Ascending aorta (tissue), 2 donors: ENCODE data around the gene NTMT1. TPM values are rescaled to one million over a fixed set of nuclear protein-coding genes. Genes with fewer than 3 reads are reported as not detected.

Source experiments
- DNase-seq, 2 donors: peaks; one replicate each; pipeline ENCODE4 v3.0.0-alpha.2; 2019; ENCODE audit warnings: low spot score in 2 of 2
- H3K27ac ChIP-seq, 2 donors: fragments of 200-600 bp; sonication (generic); one replicate each; pipeline ENCODE4 v1.5.1; 2016 to 2017; ENCODE audit warnings: mild to moderate bottlenecking in 1 of 2
- H3K27me3 ChIP-seq: fragments of 200-600 bp; sonication (generic); one replicate; pipeline ENCODE4 v1.5.1; 2017
- H3K36me3 ChIP-seq, 2 donors: fragments of 200-600 bp; sonication (generic); one replicate each; pipeline ENCODE4 v1.5.1; 2016
- H3K4me1 ChIP-seq, 2 donors: fragments of 200-600 bp; sonication (generic); one replicate each; pipeline ENCODE4 v1.5.1; 2016 to 2017; ENCODE audit warnings: mild to moderate bottlenecking in 1 of 2
- H3K4me3 ChIP-seq, 2 donors: fragments of 200-600 bp; sonication (generic); one replicate each; pipeline ENCODE4 v1.5.1; 2016 to 2017; ENCODE audit warnings: mild to moderate bottlenecking in 1 of 2
- H3K9me3 ChIP-seq, 2 donors: fragments of 200-600 bp; sonication (generic); one replicate each; pipeline ENCODE4 v1.5.1; 2016
- intact Hi-C: fragments of 100-400 bp; cut with DNase I; formaldehyde crosslinking; loops from one replicate; pipeline ENCODE4 v1.15.1; 2023
- total RNA-seq: library from RNA; depleted of rRNA; stranded (reverse); fragments of >200 nt; gene quantifications from one replicate; pipeline ENCODE4 v1.1.0, GENCODE V29; 2016
- TF ChIP-seq, protein P1 (sequence below), 3 experiments: fragments of 200-600 bp in 2 of 3; fragments of 450-650 bp in 1 of 3; sonication (generic) in 2 of 3; IDR thresholded peaks; one replicate each; pipeline ENCODE4 v1.5.1; 2016 to 2019; ENCODE audit warnings: antibody characterized with exemption in 3 of 3, mild to moderate bottlenecking in 1 of 3, moderate library complexity in 1 of 3

NTMT1 gene
- total RNA-seq, 1 donor from 2014 or later = 6.9 TPM

DNA sequence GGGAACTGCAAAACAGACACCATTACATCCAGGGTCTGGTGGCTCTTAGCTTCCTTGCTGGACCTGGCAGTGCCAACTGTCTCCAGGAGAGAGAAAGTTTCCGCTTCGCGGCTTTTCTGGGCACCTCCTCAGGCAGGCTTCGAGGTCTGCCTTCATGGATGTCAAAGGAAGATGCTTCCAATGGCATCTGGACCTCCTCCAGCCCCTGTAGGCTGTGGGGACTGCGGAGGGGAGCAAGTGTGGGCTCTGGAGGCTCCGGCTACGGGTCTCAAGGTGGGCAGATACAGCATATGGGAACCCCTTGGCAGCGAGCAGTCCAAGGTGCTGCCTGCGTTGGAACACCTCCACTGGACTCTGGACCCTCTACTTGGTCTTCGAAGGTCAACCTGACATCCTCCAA is 11.0 kb upstream of the NTMT1 start:
- H3K27me3 ChIP-seq = no peaks in the 10 kb centered on the region
- TF ChIP-seq, protein P1, sequence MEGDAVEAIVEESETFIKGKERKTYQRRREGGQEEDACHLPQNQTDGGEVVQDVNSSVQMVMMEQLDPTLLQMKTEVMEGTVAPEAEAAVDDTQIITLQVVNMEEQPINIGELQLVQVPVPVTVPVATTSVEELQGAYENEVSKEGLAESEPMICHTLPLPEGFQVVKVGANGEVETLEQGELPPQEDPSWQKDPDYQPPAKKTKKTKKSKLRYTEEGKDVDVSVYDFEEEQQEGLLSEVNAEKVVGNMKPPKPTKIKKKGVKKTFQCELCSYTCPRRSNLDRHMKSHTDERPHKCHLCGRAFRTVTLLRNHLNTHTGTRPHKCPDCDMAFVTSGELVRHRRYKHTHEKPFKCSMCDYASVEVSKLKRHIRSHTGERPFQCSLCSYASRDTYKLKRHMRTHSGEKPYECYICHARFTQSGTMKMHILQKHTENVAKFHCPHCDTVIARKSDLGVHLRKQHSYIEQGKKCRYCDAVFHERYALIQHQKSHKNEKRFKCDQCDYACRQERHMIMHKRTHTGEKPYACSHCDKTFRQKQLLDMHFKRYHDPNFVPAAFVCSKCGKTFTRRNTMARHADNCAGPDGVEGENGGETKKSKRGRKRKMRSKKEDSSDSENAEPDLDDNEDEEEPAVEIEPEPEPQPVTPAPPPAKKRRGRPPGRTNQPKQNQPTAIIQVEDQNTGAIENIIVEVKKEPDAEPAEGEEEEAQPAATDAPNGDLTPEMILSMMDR (IDR thresholded peaks at IDR 0.05) = no peak
- no peak overlapping the region for H3K4me3 ChIP-seq
- intact Hi-C loops = loop anchor here (5.0 kb wide), 2 partner anchors 283 to 358 kb away; no protein-coding TSS in a partner anchor
- H3K9me3 ChIP-seq = no peaks in the 10 kb centered on the region
- no peak overlapping the region for H3K27ac ChIP-seq
- H3K36me3 ChIP-seq = no peaks in the 10 kb centered on the region
- no peak for DNase-seq
- H3K4me1 ChIP-seq = peaks cover under 1 to 23% of the 10 kb centered on the region in 2 donors

DNA sequence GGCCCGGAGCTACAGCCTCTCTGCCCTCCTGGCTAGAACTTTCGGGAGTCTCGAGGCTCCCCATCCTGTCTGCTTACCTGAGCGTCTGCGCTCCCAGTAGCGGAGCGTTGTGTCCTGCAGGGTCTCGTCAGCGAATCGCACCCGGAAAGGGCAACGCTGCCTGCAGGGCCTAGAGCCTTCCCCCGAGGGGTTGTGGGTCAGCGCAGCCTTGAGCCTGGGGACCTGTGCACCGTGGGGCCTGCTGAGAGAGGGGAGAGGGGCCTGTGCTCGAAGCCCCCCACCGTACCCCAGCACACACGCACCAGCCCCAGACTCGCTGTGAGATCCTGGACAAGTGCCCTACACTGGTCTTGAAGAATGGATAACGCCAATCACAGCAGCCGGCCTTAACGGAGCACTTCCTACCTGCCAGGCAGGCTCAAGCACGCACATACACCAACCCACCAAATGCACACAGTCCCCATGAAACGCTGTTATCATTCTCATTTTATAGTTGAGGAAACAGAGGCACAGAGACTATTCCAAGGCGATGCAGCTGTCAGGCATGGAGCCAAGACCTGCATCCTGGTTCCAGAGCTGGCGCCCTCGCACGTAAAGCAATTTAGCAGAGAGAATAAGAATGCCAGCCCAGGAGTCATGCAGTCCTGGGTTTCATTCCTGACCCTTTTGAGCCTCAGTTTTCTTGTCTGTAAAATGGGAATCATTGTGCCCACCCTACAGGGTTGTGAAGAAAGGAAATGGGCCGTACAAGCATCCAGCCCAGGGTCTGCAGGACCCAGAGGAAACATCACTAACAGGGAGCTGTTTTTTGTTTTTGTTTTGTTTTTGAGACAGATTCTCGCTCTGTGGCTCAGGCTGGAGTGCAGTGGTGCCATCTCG is 10.3 kb upstream of the NTMT1 start:
- no peak overlapping the region for H3K4me3 ChIP-seq
- intact Hi-C loops = no loop called here
- no peaks in the 10 kb centered on the region for H3K27me3 ChIP-seq
- H3K9me3 ChIP-seq = no peaks in the 10 kb centered on the region
- no peak for DNase-seq
- no peaks in the 10 kb centered on the region for H3K36me3 ChIP-seq
- TF ChIP-seq, protein P1 (IDR thresholded peaks at IDR 0.05) = no peak
- peaks cover 7 to 25% of the 10 kb centered on the region in 2 donors for H3K4me1 ChIP-seq
- no peak overlapping the region for H3K27ac ChIP-seq

GRCh38 chr9:129617167-129617566 is 8.8 kb upstream of the NTMT1 start:
- Histone ChIP-seq H3K4me1 (peaks cover 7 to 21% of the 10 kb centered on the region in 2 donors), H3K27me3 (no peaks in the 10 kb centered on the region), H3K4me3 (no peak overlapping the region), H3K36me3 (no peaks in the 10 kb centered on the region), H3K9me3 (no peaks in the 10 kb centered on the region), H3K27ac (no peak overlapping the region)
- intact Hi-C loops = no loop called here
- TF ChIP-seq, protein P1 (IDR thresholded peaks at IDR 0.05) = peak in 1 of 3 experiments; percentile 17
- DNase-seq = no peak

- no peaks in the 10 kb centered on the region for H3K36me3 ChIP-seq
- H3K9me3 ChIP-seq = no peaks in the 10 kb centered on the region
- H3K4me3 ChIP-seq = peak overlapping the region; percentile 74 to 95
- no peaks in the 10 kb centered on the region for H3K27me3 ChIP-seq
- DNase-seq = no peak
- peaks cover 7 to 12% of the 10 kb centered on the region in 2 donors for H3K4me1 ChIP-seq
- intact Hi-C loops = no loop called here
- H3K27ac ChIP-seq = peak overlapping the region in 1 of 2 donors; percentile 67
- TF ChIP-seq, protein P1 (IDR thresholded peaks at IDR 0.05) = peak in 1 of 3 experiments; percentile 23
Measured at GRCh38 chr9:129619787-129620668, 5.9 kb upstream of the NTMT1 start.

DNA sequence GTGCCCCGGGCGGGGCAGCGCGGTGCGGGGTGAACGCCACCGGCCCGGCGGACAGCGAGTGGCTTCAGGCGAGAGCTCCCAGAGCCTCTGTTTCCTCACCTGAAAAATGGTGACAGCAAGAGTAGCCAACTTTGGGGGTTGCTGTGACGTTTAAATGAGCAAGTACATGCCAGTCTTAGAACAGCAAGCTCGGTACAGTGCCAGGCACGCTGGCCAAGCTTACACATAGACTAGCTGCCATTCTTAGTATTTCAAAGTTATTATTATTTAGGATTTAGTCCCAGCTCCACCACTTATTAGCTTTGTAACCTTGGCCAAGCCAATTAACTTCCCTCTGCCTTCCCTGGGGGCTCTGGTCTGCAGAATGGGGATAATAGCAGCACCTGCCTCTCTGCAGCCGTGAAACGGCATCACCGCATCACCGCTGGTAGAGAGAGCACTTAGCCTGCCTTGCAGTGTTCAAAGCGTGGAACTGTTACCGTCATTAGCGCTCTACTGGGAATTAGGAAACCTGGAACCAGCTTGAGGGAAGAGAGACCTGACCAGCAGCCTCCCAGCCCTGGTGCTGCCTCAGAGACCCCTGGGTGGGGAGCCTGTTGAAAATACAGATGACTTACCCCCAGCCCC is 5.2 kb upstream of the NTMT1 start, which contains the start of gene C9orf50:
Gene C9orf50 (minus strand): TSS at position 433 of the 627 bp plus-strand sequence. CDS start 527 bp downstream, outside the sequence.
- no peaks in the 10 kb centered on the region for H3K27me3 ChIP-seq
- H3K9me3 ChIP-seq = no peaks in the 10 kb centered on the region
- peaks cover 7 to 12% of the 10 kb centered on the region in 2 donors for H3K4me1 ChIP-seq
- peak within 1 kb of the TSS; percentile 74 to 95 for H3K4me3 ChIP-seq
- H3K36me3 ChIP-seq = no peaks in the 10 kb centered on the region
- peak within 1 kb of the TSS in 1 of 2 donors; percentile 67 for H3K27ac ChIP-seq
- TF ChIP-seq, protein P1 (IDR thresholded peaks at IDR 0.05) = no peak
- intact Hi-C loops = no loop called here
- DNase-seq = no peak
